MM.1S (cell line): ENCODE data around the gene L1CAM.

Experiments used
- DNase-seq: peaks from one replicate; pipeline ENCODE4 v3.0.0-alpha.2; 2015
- H2AFZ ChIP-seq: fragments of 300-600 bp; sonication (generic); 2 replicates; pipeline ENCODE4 v1.6.0; 2016; ENCODE audit warnings: antibody characterized with exemption, low read length
- H3F3A ChIP-seq: fragments of 300-600 bp; sonication (generic); 2 replicates; pipeline ENCODE4 v1.6.1; 2016; ENCODE audit warnings: mild to moderate bottlenecking, antibody characterized with exemption, low read length, moderate library complexity, mixed read lengths; ENCODE audit not compliant: insufficient read depth
- H3K27ac ChIP-seq: fragments of 300-600 bp; sonication (generic); 2 replicates; pipeline ENCODE4 v1.5.1; 2016; ENCODE audit warnings: mild to moderate bottlenecking, low read length
- H3K27me3 ChIP-seq: fragments of 300-600 bp; sonication (generic); replicated peaks from 2 replicates; pipeline ENCODE4 v1.6.0; 2016; ENCODE audit warnings: low read length; ENCODE audit not compliant: insufficient read depth
- H3K36me3 ChIP-seq: fragments of 300-600 bp; sonication (generic); replicated peaks from 2 replicates; pipeline ENCODE4 v1.6.1; 2016; ENCODE audit warnings: mild to moderate bottlenecking, low read length, mixed read lengths; ENCODE audit not compliant: insufficient read depth
- H3K4me1 ChIP-seq: fragments of 300-600 bp; sonication (generic); 2 replicates; pipeline ENCODE4 v1.6.1; 2016; ENCODE audit warnings: low read length, mixed read lengths
- H3K4me2 ChIP-seq: fragments of 300-600 bp; sonication (generic); 2 replicates; pipeline ENCODE4 v1.6.0; 2016; ENCODE audit warnings: low read depth, low read length
- H3K4me3 ChIP-seq: fragments of 300-600 bp; sonication (generic); 2 replicates; pipeline ENCODE4 v1.5.1; 2016; ENCODE audit warnings: low read length, mixed read lengths
- H3K79me2 ChIP-seq: fragments of 300-600 bp; sonication (generic); 2 replicates; pipeline ENCODE4 v1.6.1; 2016; ENCODE audit warnings: mixed run types, low read length, mixed read lengths
- H3K9ac ChIP-seq: fragments of 300-600 bp; sonication (generic); 2 replicates; pipeline ENCODE4 v1.6.1; 2016; ENCODE audit warnings: low read length, mixed read lengths
- H3K9me2 ChIP-seq: fragments of 300-600 bp; sonication (generic); replicated peaks from 2 replicates; pipeline ENCODE4 v1.6.1; 2016; ENCODE audit warnings: mild to moderate bottlenecking, low read length, mixed read lengths; ENCODE audit not compliant: insufficient read depth
- H3K9me3 ChIP-seq: fragments of 300-600 bp; sonication (generic); replicated peaks from 2 replicates; pipeline ENCODE4 v1.6.1; 2016; ENCODE audit warnings: mild to moderate bottlenecking, low read length, mixed read lengths; ENCODE audit not compliant: insufficient read depth
- H4K20me1 ChIP-seq: fragments of 300-600 bp; sonication (generic); 2 replicates; pipeline ENCODE4 v1.6.1; 2016; ENCODE audit warnings: mild to moderate bottlenecking, low read length, moderate library complexity, mixed read lengths; ENCODE audit not compliant: insufficient read depth
- CTCF ChIP-seq: fragments of 300-600 bp; sonication (generic); IDR thresholded peaks from 2 replicates; pipeline ENCODE4 v1.5.1; 2016; ENCODE audit warnings: antibody characterized with exemption, low read length, mixed read lengths
- EZH2 ChIP-seq: fragments of 300-600 bp; sonication (generic); optimal IDR thresholded peaks from 2 replicates; pipeline ENCODE3; 2017; ENCODE audit warnings: low read depth, mild to moderate bottlenecking, antibody characterized with exemption, low read length, mixed read lengths
- EZH2phosphoT487 ChIP-seq: fragments of 300-600 bp; sonication (generic); IDR thresholded peaks from 2 replicates; pipeline ENCODE4 v1.6.1; 2018; ENCODE audit warnings: antibody characterized with exemption, low read length

The L1CAM gene

GRCh38 chrX:153866302-153867019 is 19.5 kb downstream of the L1CAM start:
- no peak overlapping the region for H3K4me3 ChIP-seq
- H3F3A ChIP-seq, result no peaks in the 10 kb centered on the region
- H2AFZ ChIP-seq, result no peak overlapping the region
- no peak overlapping the region for H3K27ac ChIP-seq
- no peaks in the 10 kb centered on the region for H3K79me2 ChIP-seq
- no peak for TF ChIP-seq EZH2
- no peak overlapping the region for H3K9ac ChIP-seq
- no peaks in the 10 kb centered on the region for H3K36me3 ChIP-seq
- H3K4me2 ChIP-seq, result no peak overlapping the region
- no peaks in the 10 kb centered on the region for H3K9me2 ChIP-seq
- DNase-seq, result no peak
- H4K20me1 ChIP-seq, result no peaks in the 10 kb centered on the region
- peaks cover 53% of the 10 kb centered on the region for H3K27me3 ChIP-seq
- H3K4me1 ChIP-seq, result no peaks in the 10 kb centered on the region
- no peaks in the 10 kb centered on the region for H3K9me3 ChIP-seq

- no peak overlapping the region for H3K27ac ChIP-seq
- TF ChIP-seq EZH2phosphoT487 (no peak), CTCF (no peak), EZH2 (no peak)
- H3F3A ChIP-seq, result no peaks in the 10 kb centered on the region
- no peak overlapping the region for H3K9ac ChIP-seq
- H3K4me2 ChIP-seq, result no peak overlapping the region
- H2AFZ ChIP-seq, result no peak overlapping the region
- H3K4me1 ChIP-seq, result no peaks in the 10 kb centered on the region
- no peak for DNase-seq
- H3K4me3 ChIP-seq, result no peak overlapping the region
- H3K79me2 ChIP-seq, result no peaks in the 10 kb centered on the region
- no peaks in the 10 kb centered on the region for H3K36me3 ChIP-seq
- no peaks in the 10 kb centered on the region for H4K20me1 ChIP-seq
- no peaks in the 10 kb centered on the region for H3K9me3 ChIP-seq
- H3K27me3 ChIP-seq, result peaks cover 59% of the 10 kb centered on the region
- H3K9me2 ChIP-seq, result no peaks in the 10 kb centered on the region
Measured at GRCh38 chrX:153865685-153866084, 20.3 kb downstream of the L1CAM start.

- no peak for TF ChIP-seq EZH2
- no peak for TF ChIP-seq CTCF
- Histone ChIP-seq H3F3A (no peaks in the 10 kb centered on the region), H4K20me1 (no peaks in the 10 kb centered on the region), H3K36me3 (no peaks in the 10 kb centered on the region), H3K9me3 (no peaks in the 10 kb centered on the region), H3K79me2 (no peaks in the 10 kb centered on the region), H3K9ac (no peak overlapping the region), H3K4me2 (no peak overlapping the region), H3K4me1 (no peaks in the 10 kb centered on the region), H3K27me3 (peaks cover 59% of the 10 kb centered on the region), H3K9me2 (no peaks in the 10 kb centered on the region), H3K4me3 (no peak overlapping the region), H2AFZ (no peak overlapping the region), H3K27ac (no peak overlapping the region)
- no peak for DNase-seq
Measured at GRCh38 chrX:153865321-153865580, 20.7 kb downstream of the L1CAM start.

GRCh38 chrX:153864561-153865320 is 21.2 kb downstream of the L1CAM start:
- Histone ChIP-seq H3K27ac (no peak overlapping the region), H3F3A (no peaks in the 10 kb centered on the region), H4K20me1 (no peaks in the 10 kb centered on the region), H3K9me2 (no peaks in the 10 kb centered on the region), H3K4me3 (no peak overlapping the region), H3K27me3 (peaks cover 62% of the 10 kb centered on the region), H3K4me1 (no peaks in the 10 kb centered on the region), H3K4me2 (no peak overlapping the region), H3K36me3 (no peaks in the 10 kb centered on the region), H3K79me2 (no peaks in the 10 kb centered on the region), H2AFZ (no peak overlapping the region), H3K9ac (no peak overlapping the region), H3K9me3 (no peaks in the 10 kb centered on the region)
- no peak for TF ChIP-seq EZH2phosphoT487
- TF ChIP-seq EZH2, result no peak
- no peak for TF ChIP-seq CTCF
- no peak for DNase-seq
